HL-60/S4 treated with phorbol 12-myristate 13-acetate at 8.2 ng/mL for 4 days and 3 days (cell line): ENCODE data around the gene PSMB2.
"Not testable (repeated sequence)": the region's sequence is repeated elsewhere in the genome, so short reads cannot be mapped to it uniquely, and the experiment has no call there.

Experiments used
- in situ Hi-C: fragments of 300-500 bp; cut with MboI; formaldehyde crosslinking; loops from 2 replicates; pipeline ENCODE4 v1.15.0; 2022; ENCODE audit warnings: low sequenced_read_pairs

PSMB2 gene

GRCh38 chr1:35641233-35641866, at the start of gene PSMB2:
Gene PSMB2 (minus strand): TSS chr1:35641526. CDS start chr1:35641432, 94 bp downstream.
- in situ Hi-C loops: no loop called here

GRCh38 chr1:35691080-35691479, 49.8 kb upstream of the PSMB2 start:
- in situ Hi-C loops: no loop called here

- in situ Hi-C loops: not testable (repeated sequence)
Observed at GRCh38 chr1:35690103-35690502, 48.8 kb upstream of the PSMB2 start.

GRCh38 chr1:35688161-35688560, 46.8 kb upstream of the PSMB2 start:
- in situ Hi-C loops: no loop called here

- in situ Hi-C loops: no loop called here
Observed at GRCh38 chr1:35683012-35683411, 41.7 kb upstream of the PSMB2 start.

GRCh38 chr1:35680271-35680670, 38.9 kb upstream of the PSMB2 start:
- in situ Hi-C loops: no loop called here

GRCh38 chr1:35675773-35676172, 34.4 kb upstream of the PSMB2 start:
- in situ Hi-C loops: no loop called here

GRCh38 chr1:35674111-35674510, 32.8 kb upstream of the PSMB2 start:
- in situ Hi-C loops: no loop called here

GRCh38 chr1:35672116-35672515, 30.8 kb upstream of the PSMB2 start:
- in situ Hi-C loops: no loop called here

- in situ Hi-C loops: no loop called here
Observed at GRCh38 chr1:35668506-35668905, 27.2 kb upstream of the PSMB2 start.

GRCh38 chr1:35666916-35667315, 25.6 kb upstream of the PSMB2 start:
- in situ Hi-C loops: no loop called here

- in situ Hi-C loops: no loop called here
Observed at GRCh38 chr1:35666216-35666615, 24.9 kb upstream of the PSMB2 start.

GRCh38 chr1:35663434-35663833, 22.1 kb upstream of the PSMB2 start:
- in situ Hi-C loops: no loop called here

GRCh38 chr1:35661474-35661795, 20.1 kb upstream of the PSMB2 start:
- in situ Hi-C loops: no loop called here

- in situ Hi-C loops: no loop called here
Observed at GRCh38 chr1:35660581-35661473, 19.5 kb upstream of the PSMB2 start.

- in situ Hi-C loops: no loop called here
Observed at GRCh38 chr1:35659589-35659988, 18.3 kb upstream of the PSMB2 start.

- in situ Hi-C loops: no loop called here
Observed at GRCh38 chr1:35657851-35658250, 16.5 kb upstream of the PSMB2 start.

GRCh38 chr1:35656863-35657232, 15.5 kb upstream of the PSMB2 start:
- in situ Hi-C loops: no loop called here

- in situ Hi-C loops: no loop called here
Observed at GRCh38 chr1:35656148-35656862, 15.0 kb upstream of the PSMB2 start.

GRCh38 chr1:35655196-35655595, 13.9 kb upstream of the PSMB2 start:
- in situ Hi-C loops: no loop called here

GRCh38 chr1:35650416-35650815, 9.1 kb upstream of the PSMB2 start:
- in situ Hi-C loops: no loop called here

- in situ Hi-C loops: no loop called here
Observed at GRCh38 chr1:35646043-35646442, 4.7 kb upstream of the PSMB2 start.
